Lower leg skin (tissue), 3 donors: ENCODE measurements around the gene HLA-DQA1.

Source experiments
- POLR2A ChIP-seq, 2 donors: fragments of 450-650 bp; IDR thresholded peaks; one replicate each; pipeline ENCODE4 v1.6.1; 2016 to 2017; ENCODE audit warnings: antibody characterized with exemption in 2 of 2, mild to moderate bottlenecking in 1 of 2, moderate library complexity in 1 of 2
- TF ChIP-seq, protein P1 (sequence below), 3 donors: fragments of 450-650 bp; IDR thresholded peaks; one replicate each; pipeline ENCODE4 v1.5.1; 2016; ENCODE audit warnings: antibody characterized with exemption in 3 of 3, mild to moderate bottlenecking in 3 of 3, moderate library complexity in 2 of 3

DNA sequence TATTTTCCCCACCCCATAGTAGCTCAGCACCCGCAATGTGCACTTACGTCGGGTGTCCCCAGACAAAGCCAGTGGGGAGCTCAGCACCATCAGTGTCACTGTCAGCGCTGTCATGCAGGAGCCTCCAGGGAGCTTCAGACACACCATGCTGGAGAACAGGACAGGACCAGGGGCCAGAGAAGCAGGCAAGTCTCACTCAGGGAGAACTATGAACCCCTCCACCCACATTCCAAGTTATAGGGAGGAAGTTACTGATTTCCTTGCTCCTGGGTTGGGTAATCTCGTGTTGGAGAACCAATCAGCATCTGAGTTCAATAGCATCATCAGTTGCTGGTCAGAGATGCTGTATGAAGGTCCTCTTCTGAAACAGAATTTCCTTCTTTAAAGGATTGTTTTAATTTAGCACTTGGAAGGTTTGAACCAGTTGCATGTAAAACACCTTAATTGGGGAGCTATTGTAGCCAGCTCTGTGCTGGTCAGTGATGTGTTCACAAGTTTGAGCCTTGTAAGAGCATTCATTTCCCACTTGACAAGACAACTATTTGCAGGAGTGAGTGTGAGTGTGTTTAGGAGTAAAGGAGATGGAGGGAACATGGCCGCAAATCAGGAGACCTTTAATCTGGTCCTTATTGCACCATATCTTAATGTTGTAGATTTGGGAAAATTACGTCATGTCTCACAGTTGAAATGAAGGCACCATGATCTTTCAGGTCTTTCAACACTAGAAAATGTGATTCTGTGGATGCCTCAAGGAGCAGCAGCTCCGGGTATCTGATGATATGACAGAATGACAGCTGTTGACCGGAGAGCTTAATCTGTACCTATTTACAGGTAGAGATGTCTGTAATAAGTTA lies 47.4 kb upstream of the HLA-DQA1 start, which contains the start of gene HLA-DRB1:
- TF ChIP-seq, protein P1, sequence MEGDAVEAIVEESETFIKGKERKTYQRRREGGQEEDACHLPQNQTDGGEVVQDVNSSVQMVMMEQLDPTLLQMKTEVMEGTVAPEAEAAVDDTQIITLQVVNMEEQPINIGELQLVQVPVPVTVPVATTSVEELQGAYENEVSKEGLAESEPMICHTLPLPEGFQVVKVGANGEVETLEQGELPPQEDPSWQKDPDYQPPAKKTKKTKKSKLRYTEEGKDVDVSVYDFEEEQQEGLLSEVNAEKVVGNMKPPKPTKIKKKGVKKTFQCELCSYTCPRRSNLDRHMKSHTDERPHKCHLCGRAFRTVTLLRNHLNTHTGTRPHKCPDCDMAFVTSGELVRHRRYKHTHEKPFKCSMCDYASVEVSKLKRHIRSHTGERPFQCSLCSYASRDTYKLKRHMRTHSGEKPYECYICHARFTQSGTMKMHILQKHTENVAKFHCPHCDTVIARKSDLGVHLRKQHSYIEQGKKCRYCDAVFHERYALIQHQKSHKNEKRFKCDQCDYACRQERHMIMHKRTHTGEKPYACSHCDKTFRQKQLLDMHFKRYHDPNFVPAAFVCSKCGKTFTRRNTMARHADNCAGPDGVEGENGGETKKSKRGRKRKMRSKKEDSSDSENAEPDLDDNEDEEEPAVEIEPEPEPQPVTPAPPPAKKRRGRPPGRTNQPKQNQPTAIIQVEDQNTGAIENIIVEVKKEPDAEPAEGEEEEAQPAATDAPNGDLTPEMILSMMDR (IDR thresholded peaks at IDR 0.05) = no peak
- TF ChIP-seq POLR2A (IDR thresholded peaks at IDR 0.05) = no peak
